Measurements from ENCODE around the gene TIMM23. TPM values are rescaled to one million over a fixed set of nuclear protein-coding genes. Genes with fewer than 3 reads are reported as not detected.

TIMM23 gene
- total and polyA plus RNA-seq, 4 donors = 41.8 to 66.8 (median 42.7) TPM

GRCh38 chr10:46024948-46025347 is 52.7 kb downstream of the TIMM23 start:
- no peaks in the 10 kb centered on the region for H3K27me3 ChIP-seq (ENCODE audit: control insufficient read depth in 4 of 4, insufficient read depth in 4 of 4, low read length in 3 of 4)
- DNase-seq (ENCODE audit: low spot score) = no peak
- peak overlapping the region in 1 of 2 donors; percentile 1 for H3K9ac ChIP-seq (ENCODE audit: low read depth in 1 of 2, low read length in 2 of 2)
- H3K4me1 ChIP-seq (ENCODE audit: control insufficient read depth in 4 of 4, insufficient read depth in 4 of 4, low read length in 3 of 4) = peaks cover 5 to 79% (median 75%) of the 10 kb centered on the region in 4 donors
- H3K27ac ChIP-seq (ENCODE audit: low read depth in 1 of 2, low read length in 2 of 2) = peak overlapping the region in 1 of 2 donors; percentile 47
- no peaks in the 10 kb centered on the region for H3K36me3 ChIP-seq (ENCODE audit: control insufficient read depth in 4 of 4, insufficient read depth in 3 of 4, low read depth in 1 of 4, low read length in 3 of 4)
- H3K9me3 ChIP-seq (ENCODE audit: control insufficient read depth in 4 of 4, low read length in 3 of 4) = no peaks in the 10 kb centered on the region
- H3K4me3 ChIP-seq (ENCODE audit: low read depth in 1 of 3, low read length in 3 of 3) = no peak overlapping the region
- TF ChIP-seq RAD21 (IDR thresholded peaks at IDR 0.05) = no peak
- TF ChIP-seq MAX (IDR thresholded peaks at IDR 0.05) = no peak
- TF ChIP-seq TAF1 (conservative IDR thresholded peaks at IDR 0.05) = no peak
- TF ChIP-seq ZBTB33 (IDR thresholded peaks at IDR 0.05) = no peak
- TF ChIP-seq CTCF (IDR thresholded peaks at IDR 0.05; ENCODE audit: low read depth, low read length, missing input control) = no peak
- TF ChIP-seq YY1 (IDR thresholded peaks at IDR 0.05) = no peak
- TF ChIP-seq EGR1 (IDR thresholded peaks at IDR 0.05; ENCODE audit: low read depth in 2 of 2) = no peak
- TF ChIP-seq ATF3 (IDR thresholded peaks at IDR 0.05) = no peak
- no peak for TF ChIP-seq HNF4G (IDR thresholded peaks at IDR 0.05)
- TF ChIP-seq NR2F2 (IDR thresholded peaks at IDR 0.05) = no peak

- no peak for TF ChIP-seq YY1 (IDR thresholded peaks at IDR 0.05)
- no peak for TF ChIP-seq ZBTB33 (IDR thresholded peaks at IDR 0.05)
- TF ChIP-seq FOXA2 (IDR thresholded peaks at IDR 0.05) = no peak
- TF ChIP-seq EGR1 (IDR thresholded peaks at IDR 0.05; ENCODE audit: low read depth in 2 of 2) = no peak
- TF ChIP-seq GABPA (IDR thresholded peaks at IDR 0.05 in 1 of 2, conservative IDR thresholded peaks at IDR 0.05 in 1 of 2) = no peak
- TF ChIP-seq CTCF (IDR thresholded peaks at IDR 0.05; ENCODE audit: low read depth, low read length, missing input control) = no peak
- no peak for TF ChIP-seq TAF1 (conservative IDR thresholded peaks at IDR 0.05)
- no peak for TF ChIP-seq HNF4G (IDR thresholded peaks at IDR 0.05)
- no peak for TF ChIP-seq JUND (IDR thresholded peaks at IDR 0.05)
- TF ChIP-seq FOXA1 (IDR thresholded peaks at IDR 0.05) = no peak
- TF ChIP-seq RXRA (IDR thresholded peaks at IDR 0.05) = no peak
- no peak for TF ChIP-seq MAX (IDR thresholded peaks at IDR 0.05)
- TF ChIP-seq HNF4A (conservative IDR thresholded peaks at IDR 0.05) = no peak
- TF ChIP-seq NR2F2 (IDR thresholded peaks at IDR 0.05) = no peak
- TF ChIP-seq SP1 (IDR thresholded peaks at IDR 0.05) = no peak
- no peaks in the 10 kb centered on the region for H3K36me3 ChIP-seq (ENCODE audit: control insufficient read depth in 4 of 4, insufficient read depth in 3 of 4, low read depth in 1 of 4, low read length in 3 of 4)
- H3K27ac ChIP-seq (ENCODE audit: low read depth in 1 of 2, low read length in 2 of 2) = peak overlapping the region in 1 of 2 donors; percentile 47
- no peak for DNase-seq (ENCODE audit: low spot score)
- no peaks in the 10 kb centered on the region for H3K9me3 ChIP-seq (ENCODE audit: control insufficient read depth in 4 of 4, low read length in 3 of 4)
- 70% methylated on average over 2 of the region's 2 CpGs for WGBS
- no peaks in the 10 kb centered on the region for H3K27me3 ChIP-seq (ENCODE audit: control insufficient read depth in 4 of 4, insufficient read depth in 4 of 4, low read length in 3 of 4)
- H3K4me3 ChIP-seq (ENCODE audit: low read depth in 1 of 3, low read length in 3 of 3) = no peak overlapping the region
- peaks cover 5 to 75% (median 70%) of the 10 kb centered on the region in 4 donors for H3K4me1 ChIP-seq (ENCODE audit: control insufficient read depth in 4 of 4, insufficient read depth in 4 of 4, low read length in 3 of 4)
- H3K9ac ChIP-seq (ENCODE audit: low read depth in 1 of 2, low read length in 2 of 2) = peak overlapping the region in 1 of 2 donors; percentile 1
Observed at GRCh38 chr10:46025406-46025805, 53.1 kb downstream of the TIMM23 start.
